Measurements from ENCODE around the gene COA8. TPM values are rescaled to one million over a fixed set of nuclear protein-coding genes. Genes with fewer than 3 reads are reported as not detected.

Gene COA8
- total RNA-seq, 1 donor from 2014 or later = 54.9 TPM

DNA sequence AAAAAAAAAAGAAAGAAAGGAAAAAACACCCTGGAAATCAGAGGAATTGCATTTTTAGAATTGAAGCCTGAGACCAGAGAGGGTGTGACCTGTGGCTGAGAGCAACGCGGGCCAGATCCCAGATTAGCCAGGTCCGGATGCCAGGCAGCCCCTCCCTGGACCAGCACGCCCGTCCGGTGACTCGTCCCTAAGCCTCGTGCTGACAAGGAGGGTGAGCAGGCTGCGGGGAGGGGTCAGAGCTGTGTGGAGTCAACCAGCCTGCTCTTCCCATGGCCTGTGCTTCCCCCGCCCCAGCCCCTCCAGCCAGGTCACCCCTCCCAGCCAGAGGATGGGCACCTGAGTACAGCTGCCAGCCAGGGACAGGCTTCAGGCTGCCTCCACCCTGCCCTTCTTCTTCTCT is 62.1 kb downstream of the COA8 start:
- Mint-ChIP-seq H3K4me3 (ENCODE audit: unreplicated experiment) (no peak overlapping the region), H3K9me3 (ENCODE audit: unreplicated experiment) (peaks cover 11% of the 10 kb centered on the region), H3K27me3 (ENCODE audit: unreplicated experiment) (peaks cover 8% of the 10 kb centered on the region), H3K27ac (ENCODE audit: unreplicated experiment) (peak overlapping the region; percentile 81), H3K4me1 (ENCODE audit: low read depth, unreplicated experiment) (peaks cover 17% of the 10 kb centered on the region), H3K36me3 (ENCODE audit: unreplicated experiment) (no peaks in the 10 kb centered on the region)
- no peak for TF ChIP-seq CTCF (IDR thresholded peaks at IDR 0.05; ENCODE audit: partially characterized antibody, unreplicated experiment)
- no peak for DNase-seq

- H3K4me1 Mint-ChIP-seq (ENCODE audit: low read depth, unreplicated experiment) = peaks cover 17% of the 10 kb centered on the region
- H3K27ac Mint-ChIP-seq (ENCODE audit: unreplicated experiment) = peak overlapping the region; percentile 81
Observed at GRCh38 chr14:103625356-103626095, 62.8 kb downstream of the COA8 start.

GRCh38 chr14:103626146-103626850 is 63.5 kb downstream of the COA8 start:
- peak overlapping the region; percentile 22 for H3K27ac Mint-ChIP-seq (ENCODE audit: unreplicated experiment)

More at GRCh38 chr14:103625356-103626095, 62.8 kb downstream of the COA8 start:
- no peaks in the 10 kb centered on the region for H3K36me3 Mint-ChIP-seq (ENCODE audit: unreplicated experiment)
- peak overlapping the region; percentile 61 for H3K4me3 Mint-ChIP-seq (ENCODE audit: unreplicated experiment)
- H3K27me3 Mint-ChIP-seq (ENCODE audit: unreplicated experiment) = peaks cover 10% of the 10 kb centered on the region
- peaks cover 15% of the 10 kb centered on the region for H3K9me3 Mint-ChIP-seq (ENCODE audit: unreplicated experiment)
- TF ChIP-seq CTCF (IDR thresholded peaks at IDR 0.05; ENCODE audit: partially characterized antibody, unreplicated experiment) = no peak
- no peak for DNase-seq

DNA sequence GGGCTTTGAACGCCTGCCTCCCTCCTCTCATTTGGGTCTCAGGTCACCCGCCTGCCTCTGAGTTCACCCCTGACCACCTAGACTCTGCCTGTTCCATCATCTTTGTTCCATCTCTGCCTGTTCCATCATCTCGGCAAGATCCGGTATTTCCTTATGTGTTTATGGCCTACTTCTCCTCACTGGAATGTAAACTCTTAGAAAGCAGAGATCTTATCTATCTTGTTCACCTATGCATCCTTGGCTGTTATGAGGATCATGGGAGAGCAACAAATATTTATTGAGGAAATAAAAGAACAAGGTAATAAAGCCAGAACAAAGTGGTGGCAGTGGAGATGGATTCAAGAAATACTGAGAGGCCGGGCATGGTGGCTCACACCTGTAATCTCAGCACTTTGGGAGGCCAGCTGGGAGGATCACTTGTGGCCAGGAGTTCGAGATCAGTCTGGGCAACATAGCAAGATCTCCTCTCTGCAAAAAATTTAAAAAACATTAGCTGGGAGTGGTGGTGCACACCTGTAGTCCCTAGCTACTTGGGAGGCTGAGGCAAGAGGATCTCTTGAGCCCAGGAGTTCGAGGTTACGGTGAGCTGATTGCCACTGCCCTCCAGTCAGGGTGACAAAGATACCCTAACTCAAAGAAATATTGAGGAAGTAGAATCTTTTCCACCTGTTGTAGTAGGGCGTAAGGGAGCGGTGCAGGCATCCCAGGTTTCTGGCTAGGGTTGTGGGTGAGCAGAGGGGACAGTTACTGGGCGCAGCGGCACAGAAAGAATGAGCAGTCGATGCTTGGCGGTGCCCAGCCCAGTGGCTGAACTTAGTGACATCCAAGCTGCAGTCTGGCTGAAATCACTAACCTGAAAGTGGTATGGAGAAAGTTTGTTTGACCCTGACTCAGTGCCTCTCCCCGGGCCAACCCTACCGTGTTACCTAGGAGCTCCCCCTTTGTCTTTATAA is 64.6 kb downstream of the COA8 start:
- no peak for DNase-seq
- H3K27me3 Mint-ChIP-seq (ENCODE audit: unreplicated experiment) = peaks cover 10% of the 10 kb centered on the region
- peak overlapping the region; percentile 49 for H3K4me3 Mint-ChIP-seq (ENCODE audit: unreplicated experiment)
- H3K27ac Mint-ChIP-seq (ENCODE audit: unreplicated experiment) = peak overlapping the region; percentile 95
- H3K4me1 Mint-ChIP-seq (ENCODE audit: low read depth, unreplicated experiment) = peaks cover 20% of the 10 kb centered on the region
- H3K9me3 Mint-ChIP-seq (ENCODE audit: unreplicated experiment) = peaks cover 15% of the 10 kb centered on the region
- TF ChIP-seq CTCF (IDR thresholded peaks at IDR 0.05; ENCODE audit: partially characterized antibody, unreplicated experiment) = no peak
- H3K36me3 Mint-ChIP-seq (ENCODE audit: unreplicated experiment) = no peaks in the 10 kb centered on the region

More at GRCh38 chr14:103626146-103626850, 63.5 kb downstream of the COA8 start:
- DNase-seq = no peak
- H3K4me3 Mint-ChIP-seq (ENCODE audit: unreplicated experiment) = no peak overlapping the region
- peaks cover 15% of the 10 kb centered on the region for H3K9me3 Mint-ChIP-seq (ENCODE audit: unreplicated experiment)
- peaks cover 10% of the 10 kb centered on the region for H3K27me3 Mint-ChIP-seq (ENCODE audit: unreplicated experiment)
- peaks cover 20% of the 10 kb centered on the region for H3K4me1 Mint-ChIP-seq (ENCODE audit: low read depth, unreplicated experiment)
- TF ChIP-seq CTCF (IDR thresholded peaks at IDR 0.05; ENCODE audit: partially characterized antibody, unreplicated experiment) = no peak
- H3K36me3 Mint-ChIP-seq (ENCODE audit: unreplicated experiment) = no peaks in the 10 kb centered on the region

Measured in glutamatergic neuron (in vitro differentiated cells).